Activated CD4-positive, alpha-beta T cell treated with anti-CD3 and anti-CD28 coated beads for 24 hours (primary cell): Measurements from ENCODE around the gene CDC37L1.
"Not testable (repeated sequence)": the region's sequence is repeated elsewhere in the genome, so short reads cannot be mapped to it uniquely, and the experiment has no call there.

Experiments used
- DNase-seq, 2 donors: peaks; one replicate each; pipeline ENCODE4 v3.0.0-alpha.2; 2020; ENCODE audit warnings: low read depth in 2 of 2

The CDC37L1 gene

GRCh38 chr9:4754530-4754929 lies 75.2 kb downstream of the CDC37L1 start:
- not testable (repeated sequence) for DNase-seq

GRCh38 chr9:4755026-4755609 lies 75.7 kb downstream of the CDC37L1 start:
- DNase-seq, result no peak

- no peak for DNase-seq
Measured at GRCh38 chr9:4756420-4756819, 77.1 kb downstream of the CDC37L1 start.
